Measurements from ENCODE around the gene TMEM97. TPM values are rescaled to one million over a fixed set of nuclear protein-coding genes. Genes with fewer than 3 reads are reported as not detected.

TMEM97 gene
- total RNA-seq, 1 experiment from 2014 or later = 55.6 TPM

- intact Hi-C loops (cut with micrococcal nuclease) = loop anchor here (10.0 kb wide), 2 partner anchors 55 to 75 kb away; partner anchors contain the start of gene TMEM97
- Histone ChIP-seq H2AFZ (ENCODE audit: low read depth, low read length, poor library complexity, severe bottlenecking) (no peak within 1 kb of the TSS), H3K4me2 (ENCODE audit: low read length) (peak within 1 kb of the TSS; percentile 77), H3K9ac (ENCODE audit: low read length) (no peak within 1 kb of the TSS), H3K36me3 (ENCODE audit: control insufficient read depth in 1 of 2, insufficient read depth in 2 of 2, low read length in 2 of 2) (no peaks in the 10 kb centered on the region), H3K9me3 (ENCODE audit: control insufficient read depth in 1 of 2, insufficient read depth in 1 of 2, low read depth in 1 of 2, low read length in 2 of 2) (no peaks in the 10 kb centered on the region), H3K4me3 (replicated peaks in 1 of 2; ENCODE audit: low read depth in 1 of 2, low read length in 2 of 2) (peak within 1 kb of the TSS; percentile 17 to 50; a peak in 3 of 4 replicates), H3K4me1 (ENCODE audit: control insufficient read depth in 1 of 2, insufficient read depth in 2 of 2, low read length in 2 of 2) (peaks cover 11 to 20% of the 10 kb centered on the region in 2 experiments; a peak in 3 of 4 replicates), H3K9me2 (ENCODE audit: insufficient read depth) (no peaks in the 10 kb centered on the region), H3K27me3 (ENCODE audit: insufficient read depth, low read length) (no peaks in the 10 kb centered on the region), H3K79me2 (ENCODE audit: insufficient read depth, low read length) (no peaks in the 10 kb centered on the region), H4K20me1 (ENCODE audit: insufficient read depth) (no peaks in the 10 kb centered on the region), H3K27ac (ENCODE audit: low read depth, low read length) (no peak within 1 kb of the TSS)
- ChIA-PET CTCF (no interaction called here), POLR2A (interaction anchor here (1.2 kb wide), 1 partner anchor 12 kb away, joined by 6 read pairs; the partner anchor contains the start of gene POLDIP2), RAD21 (ENCODE audit: low non-redundant PET in 1 of 2, low total read pairs in 2 of 2, uncharacterized antibody in 2 of 2, unreplicated experiment in 2 of 2) (no interaction called here)
- BruUV-seq (replicated peaks) = no TSS peak
- DNase-seq (ENCODE audit: low read depth, low spot score) (no peak), ATAC-seq (no peak)
- TF ChIP-seq ZFX (IDR thresholded peaks at IDR 0.05) = no peak
Measured at GRCh38 chr17:28370035-28370743, 51.2 kb downstream of the TMEM97 start, which contains the start of gene VTN. VTN (minus strand) TSS chr17:28370307; CDS start chr17:28370203, 104 bp downstream.

- H3K4me1 ChIP-seq (ENCODE audit: control insufficient read depth in 1 of 2, insufficient read depth in 2 of 2, low read length in 2 of 2) = peaks cover 11 to 20% of the 10 kb centered on the region in 2 experiments; a peak in 3 of 4 replicates
- no peaks in the 10 kb centered on the region for H3K79me2 ChIP-seq (ENCODE audit: insufficient read depth, low read length)
- H3K27me3 ChIP-seq (ENCODE audit: insufficient read depth, low read length) = no peaks in the 10 kb centered on the region
- DNase-seq (ENCODE audit: low read depth, low spot score) (no peak), ATAC-seq (no peak)
- H3K9me2 ChIP-seq (ENCODE audit: insufficient read depth) = no peaks in the 10 kb centered on the region
- TF ChIP-seq ELF1 (IDR thresholded peaks at IDR 0.05; ENCODE audit: borderline replicate concordance, low read depth) (no peak), JUND (IDR thresholded peaks at IDR 0.05) (no peak), YY1 (IDR thresholded peaks at IDR 0.05; ENCODE audit: extremely low read depth, insufficient replicate concordance, low read depth, low read length) (no peak), TCF7L2 (IDR thresholded peaks at IDR 0.05; ENCODE audit: borderline replicate concordance, extremely low read depth, insufficient read depth, insufficient read length) (no peak), CBX3 (IDR thresholded peaks at IDR 0.05; ENCODE audit: low read depth) (no peak), RAD21 (IDR thresholded peaks at IDR 0.05; ENCODE audit: low read depth) (no peak), POLR2A (IDR thresholded peaks at IDR 0.05; ENCODE audit: borderline replicate concordance, extremely low read depth, insufficient read depth, insufficient read length) (no peak), POLR2AphosphoS5 (IDR thresholded peaks at IDR 0.05; ENCODE audit: low read depth, low read length) (no peak), EGR1 (IDR thresholded peaks at IDR 0.05; ENCODE audit: low read depth) (no peak), ATF3 (IDR thresholded peaks at IDR 0.05) (no peak), SIN3A (IDR thresholded peaks at IDR 0.05; ENCODE audit: low read depth) (no peak)
- ChIA-PET CTCF (no interaction called here), RAD21 (ENCODE audit: low non-redundant PET in 1 of 2, low total read pairs in 2 of 2, uncharacterized antibody in 2 of 2, unreplicated experiment in 2 of 2) (no interaction called here), POLR2A (interaction anchor here (1.2 kb wide), 1 partner anchor 13 kb away, joined by 6 read pairs; the partner anchor contains the start of gene POLDIP2)
- H3K9me3 ChIP-seq (ENCODE audit: control insufficient read depth in 1 of 2, insufficient read depth in 1 of 2, low read depth in 1 of 2, low read length in 2 of 2) = no peaks in the 10 kb centered on the region
- no peak overlapping the region for H3K4me3 ChIP-seq (replicated peaks in 1 of 2; ENCODE audit: low read depth in 1 of 2, low read length in 2 of 2)
- intact Hi-C loops (cut with micrococcal nuclease) = loop anchor here (10.0 kb wide), 2 partner anchors 56 to 74 kb away; partner anchors contain the start of gene TMEM97
- H2AFZ ChIP-seq (ENCODE audit: low read depth, low read length, poor library complexity, severe bottlenecking) = no peak overlapping the region
- peak overlapping the region; percentile 77; the same call in 1 of the 2 replicates for H3K4me2 ChIP-seq (ENCODE audit: low read length)
- no peak overlapping the region for H3K9ac ChIP-seq (ENCODE audit: low read length)
- H4K20me1 ChIP-seq (ENCODE audit: insufficient read depth) = no peaks in the 10 kb centered on the region
- H3K36me3 ChIP-seq (ENCODE audit: control insufficient read depth in 1 of 2, insufficient read depth in 2 of 2, low read length in 2 of 2) = no peaks in the 10 kb centered on the region
- H3K27ac ChIP-seq (ENCODE audit: low read depth, low read length) = no peak overlapping the region
- BruUV-seq (replicated peaks) = no TSS peak
Measured at GRCh38 chr17:28370744-28371103, 51.7 kb downstream of the TMEM97 start.
